Right lung (tissue), 5 donors: ENCODE results near the gene SH3PXD2A. TPM values are rescaled to one million over a fixed set of nuclear protein-coding genes. Genes with fewer than 3 reads are reported as not detected.

Experiments used
- DNase-seq, 2 donors: peaks; one replicate each; pipeline ENCODE4 v3.0.0-alpha.2; 2013
- polyA plus RNA-seq, 5 donors: library from polyadenylated mRNA; unstranded; fragments of 120-200 nt; gene quantifications; one replicate each; pipeline versions ENCODE4 v1.2.1 to v1.2.3, GENCODE V29; 2013; ENCODE audit warnings: inconsistent platforms in 1 of 5, low replicate concordance in 1 of 5; ENCODE audit not compliant: insufficient read length in 5 of 5, insufficient read depth in 1 of 5

SH3PXD2A gene
- polyA plus RNA-seq, 5 donors, result 77.6 to 101 (median 84.0) TPM

GRCh38 chr10:103563231-103564115 lies 291.9 kb downstream of the SH3PXD2A start:
- no peak for DNase-seq

GRCh38 chr10:103562383-103562782 lies 293.0 kb downstream of the SH3PXD2A start:
- DNase-seq, result no peak

- no peak for DNase-seq
Measured at GRCh38 chr10:103560886-103561285, 294.5 kb downstream of the SH3PXD2A start.

GRCh38 chr10:103559776-103560175 lies 295.6 kb downstream of the SH3PXD2A start:
- no peak for DNase-seq

GRCh38 chr10:103558911-103559310 lies 296.5 kb downstream of the SH3PXD2A start:
- no peak for DNase-seq

- DNase-seq, result no peak
Measured at GRCh38 chr10:103557455-103557854, 297.9 kb downstream of the SH3PXD2A start.

- DNase-seq, result no peak
Measured at GRCh38 chr10:103556383-103557007, 298.9 kb downstream of the SH3PXD2A start.

GRCh38 chr10:103555712-103556111 lies 299.7 kb downstream of the SH3PXD2A start:
- no peak for DNase-seq

GRCh38 chr10:103555325-103555649 lies 300.1 kb downstream of the SH3PXD2A start:
- no peak for DNase-seq

GRCh38 chr10:103554488-103555324 lies 300.7 kb downstream of the SH3PXD2A start:
- peak; percentile 41 to 53 for DNase-seq

- no peak for DNase-seq
Measured at GRCh38 chr10:103553743-103554487, 301.5 kb downstream of the SH3PXD2A start.

GRCh38 chr10:103552856-103553742 lies 302.3 kb downstream of the SH3PXD2A start:
- DNase-seq, result no peak

- DNase-seq, result no peak
Measured at GRCh38 chr10:103551619-103552602, 303.5 kb downstream of the SH3PXD2A start.

GRCh38 chr10:103550229-103550628 lies 305.1 kb downstream of the SH3PXD2A start:
- DNase-seq, result no peak

GRCh38 chr10:103549349-103549685 lies 306.1 kb downstream of the SH3PXD2A start:
- no peak for DNase-seq

GRCh38 chr10:103548581-103549348 lies 306.6 kb downstream of the SH3PXD2A start:
- DNase-seq, result no peak

- no peak for DNase-seq
Measured at GRCh38 chr10:103548006-103548405, 307.4 kb downstream of the SH3PXD2A start.

- no peak for DNase-seq
Measured at GRCh38 chr10:103547391-103547946, 307.9 kb downstream of the SH3PXD2A start.
